DMS 273 (cell line): ENCODE results near the gene SUPT3H.

ENCODE experiments used
- DNase-seq: peaks from one replicate; lab custom pipeline; 2025; ENCODE audit not compliant: unreplicated experiment; lab: John Stamatoyannopoulos, UW

SUPT3H gene

GRCh38 chr6:44966449-44967092, 411.2 kb downstream of the SUPT3H start:
- peak; percentile 1 for DNase-seq

GRCh38 chr6:44965708-44966107, 412.0 kb downstream of the SUPT3H start:
- DNase-seq: no peak

- no peak for DNase-seq
These were observed 416.8 kb downstream of the SUPT3H start for GRCh38 chr6:44960898-44961297.

- no peak for DNase-seq
These were observed 418.1 kb downstream of the SUPT3H start for GRCh38 chr6:44959651-44960050.

DNA sequence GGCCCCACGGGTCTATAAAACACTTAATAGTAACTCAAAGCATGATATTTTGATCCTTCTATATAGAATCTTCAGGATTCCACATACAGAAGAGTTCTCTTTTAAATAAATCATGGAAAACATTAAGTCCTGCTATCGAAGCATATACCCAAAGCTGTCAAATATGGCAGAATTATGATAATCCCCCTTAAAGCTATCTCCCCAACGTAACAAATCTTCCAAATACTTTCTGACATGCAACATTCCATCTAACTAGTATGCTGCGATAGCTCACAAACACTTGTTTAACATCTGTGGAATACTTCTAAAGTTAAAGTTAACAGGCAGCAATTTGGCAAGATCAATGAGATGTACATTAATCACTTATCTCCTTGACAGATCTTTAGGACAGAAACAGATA, 420.6 kb downstream of the SUPT3H start:
- DNase-seq: no peak

DNA sequence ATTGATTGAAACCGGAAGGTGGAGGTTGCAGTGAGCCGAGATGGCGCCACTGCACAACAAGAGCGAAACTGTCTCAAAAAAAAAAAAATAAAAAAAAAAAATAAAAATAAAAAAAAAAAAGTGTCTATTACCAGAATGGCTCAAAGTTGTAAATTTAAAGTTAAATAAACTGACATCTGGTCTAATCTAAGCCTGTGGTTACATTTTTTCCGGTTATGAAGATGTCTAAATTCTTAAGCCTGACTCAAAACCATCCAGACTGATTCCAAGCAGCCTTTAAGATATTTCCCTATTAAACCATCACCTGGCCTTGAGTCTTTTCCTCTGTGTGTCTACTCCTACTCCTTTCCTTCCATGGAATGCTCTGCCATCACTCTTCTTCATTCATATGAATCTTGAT, 421.3 kb downstream of the SUPT3H start:
- DNase-seq: no peak

GRCh38 chr6:44955145-44955544, 422.6 kb downstream of the SUPT3H start:
- no peak for DNase-seq

GRCh38 chr6:44954281-44954680, 423.5 kb downstream of the SUPT3H start:
- DNase-seq: no peak

- no peak for DNase-seq
These were observed 426.4 kb downstream of the SUPT3H start for GRCh38 chr6:44951253-44951747.

- DNase-seq: no peak
These were observed 428.0 kb downstream of the SUPT3H start for GRCh38 chr6:44949596-44950201.

DNA sequence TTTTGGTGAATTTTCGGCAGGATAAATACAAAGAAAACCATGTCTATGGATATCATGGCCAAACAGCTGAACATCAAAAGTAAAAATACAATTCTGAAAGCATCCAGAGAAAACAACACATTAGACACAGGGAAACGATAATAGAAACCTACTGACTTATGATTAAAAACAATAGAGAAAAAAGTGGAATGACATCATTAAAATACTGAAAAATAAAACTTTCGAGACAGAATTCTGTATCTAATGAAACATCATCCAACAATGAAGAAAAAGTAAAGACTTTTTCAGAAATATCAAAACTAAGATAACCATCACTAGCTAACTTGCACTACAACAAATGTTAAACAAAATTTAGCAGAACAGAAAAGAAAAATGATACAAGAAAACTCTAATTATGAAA, 434.2 kb downstream of the SUPT3H start:
- DNase-seq: no peak

DNA sequence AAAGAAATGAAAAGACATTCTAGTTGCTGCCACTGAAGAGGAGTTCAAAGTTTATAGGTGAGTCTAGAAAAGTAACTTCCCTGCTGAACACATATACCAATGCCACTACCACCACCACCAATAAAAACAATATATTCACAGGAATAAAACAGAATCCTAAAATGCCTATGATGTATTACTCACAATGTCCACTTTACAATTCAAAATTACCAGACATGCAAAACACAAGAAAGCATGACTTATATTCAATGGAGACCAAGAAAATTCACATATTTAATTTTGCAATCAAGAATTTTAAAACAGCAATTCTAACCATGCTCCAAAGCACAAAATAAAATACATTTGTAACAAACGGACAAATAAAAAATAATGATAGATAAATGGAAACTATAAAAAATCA, 434.9 kb downstream of the SUPT3H start:
- no peak for DNase-seq

DNA sequence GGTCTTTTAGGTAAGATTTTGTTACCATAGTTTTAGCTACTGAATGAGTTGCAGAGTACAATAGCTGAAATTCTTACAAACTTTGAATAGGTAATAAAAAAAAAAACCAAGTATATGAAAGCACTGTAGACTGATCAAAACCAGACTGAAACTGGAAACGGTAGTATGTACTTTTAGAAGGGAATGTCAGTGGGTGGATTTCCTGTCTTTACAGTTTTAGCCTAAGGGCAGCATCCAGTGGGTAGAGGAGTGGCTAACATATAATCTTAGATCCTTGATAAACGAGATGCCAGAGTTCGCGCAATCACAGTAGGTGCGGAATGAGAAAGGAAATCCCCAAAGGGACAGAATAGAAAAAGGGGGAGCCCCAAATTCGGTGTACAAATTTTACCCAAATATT, 435.5 kb downstream of the SUPT3H start:
- DNase-seq: no peak

DNA sequence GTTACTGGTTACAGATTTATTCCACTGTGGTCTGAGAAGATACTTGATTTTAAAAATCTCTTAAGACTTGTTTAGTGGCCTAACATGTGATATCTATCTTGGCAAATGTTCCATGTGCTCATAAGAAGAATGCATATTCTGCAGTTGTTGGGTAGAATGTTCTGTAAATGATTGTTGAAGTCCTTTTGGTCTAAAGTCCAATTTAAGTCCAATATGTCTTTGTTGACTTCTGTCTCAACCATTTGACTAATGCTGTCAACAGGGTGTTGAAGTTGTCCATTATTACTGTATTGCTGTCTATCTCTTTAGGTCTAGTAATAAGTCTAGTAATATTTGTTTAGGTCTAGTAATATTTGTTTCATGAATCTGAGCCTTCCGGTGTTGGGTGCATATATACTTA, 437.4 kb downstream of the SUPT3H start:
- no peak for DNase-seq

- no peak for DNase-seq
These were observed 441.9 kb downstream of the SUPT3H start for GRCh38 chr6:44935693-44936300.

GRCh38 chr6:44933108-44933507, 444.6 kb downstream of the SUPT3H start:
- no peak for DNase-seq

GRCh38 chr6:44932651-44933091, 445.1 kb downstream of the SUPT3H start:
- DNase-seq: no peak

- DNase-seq: no peak
These were observed 446.3 kb downstream of the SUPT3H start for GRCh38 chr6:44931385-44931784.

DNA sequence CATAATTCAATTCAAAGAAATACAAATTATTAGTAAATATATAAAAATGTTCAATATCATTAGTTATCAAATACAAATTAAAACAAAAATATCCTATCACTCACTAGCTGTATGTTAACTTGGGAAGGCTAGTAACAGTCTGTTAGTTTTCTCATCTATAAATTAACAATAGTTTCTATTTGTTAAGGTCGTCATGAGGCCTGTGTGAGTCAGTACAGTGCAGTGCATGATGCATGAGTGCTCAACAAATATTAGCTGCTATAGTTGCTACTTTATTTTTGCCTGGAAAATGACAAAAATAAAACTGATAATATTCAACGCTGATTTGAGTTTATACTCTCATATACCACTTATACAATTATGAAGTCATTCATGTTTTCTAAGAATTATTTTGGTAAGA, 451.2 kb downstream of the SUPT3H start:
- DNase-seq: no peak

- DNase-seq: peak; percentile 13
These were observed 452.5 kb downstream of the SUPT3H start for GRCh38 chr6:44925100-44925739.

DNA sequence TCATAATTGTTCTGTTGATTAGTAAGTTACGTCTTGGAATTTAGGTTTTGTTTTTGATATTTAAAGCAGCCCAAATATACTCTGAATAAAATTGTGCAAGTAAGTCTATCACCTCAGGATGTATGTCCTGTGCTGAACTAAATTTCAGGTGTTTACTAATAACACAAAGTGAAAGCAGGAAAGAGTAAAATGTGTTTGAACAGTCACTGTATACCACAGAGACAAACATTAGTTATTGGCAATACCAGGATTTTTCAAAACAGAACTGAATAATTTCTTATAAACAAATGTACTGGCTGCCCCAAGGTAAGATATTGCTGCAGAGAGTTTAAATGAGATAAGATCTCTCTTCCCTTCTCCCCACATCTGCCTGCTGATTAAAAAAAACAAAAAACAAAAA, 454.3 kb downstream of the SUPT3H start:
- no peak for DNase-seq

DNA sequence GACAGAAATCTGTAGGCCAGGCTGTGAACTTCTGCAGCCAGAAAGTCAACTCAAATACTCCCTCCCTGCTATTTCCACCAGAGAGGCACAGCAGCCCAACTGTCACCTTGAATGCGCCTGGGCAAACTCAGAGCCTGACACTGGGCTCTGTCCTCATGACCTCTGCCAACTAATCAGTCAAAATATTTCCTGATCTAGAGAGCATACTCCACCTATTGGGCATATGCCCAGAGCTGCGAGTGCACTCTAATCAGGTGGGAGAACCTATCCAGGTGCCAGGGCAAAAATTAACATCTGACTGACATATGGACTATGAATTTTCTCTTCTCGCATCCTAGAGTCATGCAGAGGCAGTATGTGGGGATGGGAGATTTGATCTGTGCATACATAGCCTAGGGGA, 455.9 kb downstream of the SUPT3H start:
- peak; percentile 33 for DNase-seq
